ENCODE data around the gene RAB44. TPM values are rescaled to one million over a fixed set of nuclear protein-coding genes. Genes with fewer than 3 reads are reported as not detected.

Gene RAB44
- total RNA-seq, 1 donor from 2014 or later, result 0.95 TPM

DNA sequence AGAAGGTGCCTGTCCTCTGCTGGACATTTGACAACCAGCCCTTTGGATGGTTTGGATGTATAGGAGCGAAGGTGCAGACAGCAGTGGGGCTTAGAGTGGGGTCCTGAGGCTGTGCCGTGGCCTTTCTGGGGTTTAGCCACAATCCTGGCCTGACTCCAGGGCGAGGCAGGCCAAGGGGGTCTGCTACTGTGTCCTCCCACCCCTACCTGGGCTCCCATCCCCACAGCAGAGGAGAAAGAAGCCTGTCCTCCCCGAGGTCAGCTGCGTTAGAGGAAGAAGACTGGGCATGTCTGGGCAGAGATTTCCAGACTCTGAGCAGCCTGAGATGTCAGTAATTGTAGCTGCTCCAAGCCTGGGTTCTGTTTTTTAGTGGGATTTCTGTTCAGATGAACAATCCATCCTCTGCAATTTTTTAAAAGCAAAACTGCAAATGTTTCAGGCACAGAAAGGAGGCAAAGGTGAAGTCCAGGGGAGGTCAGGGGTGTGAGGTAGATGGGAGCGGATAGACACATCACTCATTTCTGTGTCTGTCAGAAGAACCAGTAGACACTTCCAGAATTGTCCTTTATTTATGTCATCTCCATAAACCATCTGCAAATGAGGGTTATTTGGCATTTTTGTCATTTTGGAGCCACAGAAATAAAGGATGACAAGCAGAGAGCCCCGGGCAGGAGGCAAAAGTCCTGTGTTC lies 20.4 kb upstream of the RAB44 start:
- H3K4me1 ChIP-seq, result peaks cover 39% of the 10 kb centered on the region
- no peak for TF ChIP-seq CTCF (IDR thresholded peaks at IDR 0.05)
- intact Hi-C loops (cut with DNase I), result loop anchor here (10.0 kb wide), 1 partner anchor 52 kb away; no protein-coding TSS in a partner anchor

GRCh38 chr6:36677753-36678487 lies 19.7 kb upstream of the RAB44 start:
- H3K36me3 ChIP-seq, result peaks cover 3% of the 10 kb centered on the region
- no peaks in the 10 kb centered on the region for H3K27me3 ChIP-seq (ENCODE audit: low read depth)
- no peak for DNase-seq
- H3K4me1 ChIP-seq, result peaks cover 46% of the 10 kb centered on the region
- no peaks in the 10 kb centered on the region for H3K9me3 ChIP-seq
- no peak for TF ChIP-seq CTCF (IDR thresholded peaks at IDR 0.05)
- H3K4me3 ChIP-seq, result peak overlapping the region; percentile 78
- intact Hi-C loops (cut with DNase I), result loop anchor here (10.0 kb wide), 1 partner anchor 53 kb away; no protein-coding TSS in a partner anchor
- ATAC-seq, result no peak
- H3K27ac ChIP-seq, result peak overlapping the region; percentile 96

More for the DNA sequence above, 20.4 kb upstream of the RAB44 start:
- Histone ChIP-seq H3K36me3 (peaks cover 3% of the 10 kb centered on the region), H3K9me3 (no peaks in the 10 kb centered on the region), H3K27me3 (ENCODE audit: low read depth) (no peaks in the 10 kb centered on the region), H3K4me3 (peak overlapping the region; percentile 78), H3K27ac (peak overlapping the region; percentile 96)
- ATAC-seq (no peak), DNase-seq (no peak)

DNA sequence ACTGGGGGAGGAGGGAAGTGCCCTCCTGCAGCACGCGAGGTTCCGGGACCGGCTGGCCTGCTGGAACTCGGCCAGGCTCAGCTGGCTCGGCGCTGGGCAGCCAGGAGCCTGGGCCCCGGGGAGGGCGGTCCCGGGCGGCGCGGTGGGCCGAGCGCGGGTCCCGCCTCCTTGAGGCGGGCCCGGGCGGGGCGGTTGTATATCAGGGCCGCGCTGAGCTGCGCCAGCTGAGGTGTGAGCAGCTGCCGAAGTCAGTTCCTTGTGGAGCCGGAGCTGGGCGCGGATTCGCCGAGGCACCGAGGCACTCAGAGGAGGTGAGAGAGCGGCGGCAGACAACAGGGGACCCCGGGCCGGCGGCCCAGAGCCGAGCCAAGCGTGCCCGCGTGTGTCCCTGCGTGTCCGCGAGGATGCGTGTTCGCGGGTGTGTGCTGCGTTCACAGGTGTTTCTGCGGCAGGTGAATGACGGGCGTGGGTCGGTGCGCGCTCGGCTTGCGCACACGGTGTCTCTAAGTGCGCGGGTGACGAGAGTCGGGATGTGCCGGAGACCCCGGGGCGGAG lies 19.1 kb upstream of the RAB44 start, which contains the start of gene CDKN1A:
Gene CDKN1A (plus strand): TSS at position 227 of the 555 bp plus-strand sequence. CDS start 5,388 bp downstream, outside the sequence.
- DNase-seq (peak; percentile 94), ATAC-seq (peak; percentile 87 to 92)
- no peak for TF ChIP-seq CTCF (IDR thresholded peaks at IDR 0.05)
- no peaks in the 10 kb centered on the region for H3K9me3 ChIP-seq
- peaks cover 5% of the 10 kb centered on the region for H3K36me3 ChIP-seq
- peak within 1 kb of the TSS; percentile 96 for H3K27ac ChIP-seq
- peak within 1 kb of the TSS; percentile 78 for H3K4me3 ChIP-seq
- intact Hi-C loops (cut with DNase I), result loop anchor here (10.0 kb wide), 1 partner anchor 54 kb away; no protein-coding TSS in a partner anchor
- no peaks in the 10 kb centered on the region for H3K27me3 ChIP-seq (ENCODE audit: low read depth)
- H3K4me1 ChIP-seq, result peaks cover 53% of the 10 kb centered on the region

- peak; percentile 78 for DNase-seq
- H3K36me3 ChIP-seq, result peaks cover 11% of the 10 kb centered on the region
- peak; percentile 49 to 66 for ATAC-seq
- peaks cover 58% of the 10 kb centered on the region for H3K4me1 ChIP-seq
- no peaks in the 10 kb centered on the region for H3K27me3 ChIP-seq (ENCODE audit: low read depth)
- H3K9me3 ChIP-seq, result no peaks in the 10 kb centered on the region
- peak overlapping the region; percentile 96 for H3K27ac ChIP-seq
- intact Hi-C loops (cut with DNase I), result loop anchor here (10.0 kb wide), 1 partner anchor 54 kb away; no protein-coding TSS in a partner anchor
- no peak for TF ChIP-seq CTCF (IDR thresholded peaks at IDR 0.05)
- peak overlapping the region; percentile 78 for H3K4me3 ChIP-seq
These were observed 18.4 kb upstream of the RAB44 start for GRCh38 chr6:36679043-36679833.

Measured in lower lobe of right lung (tissue), 2 donors.